ENCODE data around the gene SLC12A3.
A peak's percentile ranks its signal among the peaks of the same experiment; 100 is the strongest.
"Not testable (repeated sequence)": the region's sequence is repeated elsewhere in the genome, so short reads cannot be mapped to it uniquely, and the experiment has no call there.

The SLC12A3 gene

DNA sequence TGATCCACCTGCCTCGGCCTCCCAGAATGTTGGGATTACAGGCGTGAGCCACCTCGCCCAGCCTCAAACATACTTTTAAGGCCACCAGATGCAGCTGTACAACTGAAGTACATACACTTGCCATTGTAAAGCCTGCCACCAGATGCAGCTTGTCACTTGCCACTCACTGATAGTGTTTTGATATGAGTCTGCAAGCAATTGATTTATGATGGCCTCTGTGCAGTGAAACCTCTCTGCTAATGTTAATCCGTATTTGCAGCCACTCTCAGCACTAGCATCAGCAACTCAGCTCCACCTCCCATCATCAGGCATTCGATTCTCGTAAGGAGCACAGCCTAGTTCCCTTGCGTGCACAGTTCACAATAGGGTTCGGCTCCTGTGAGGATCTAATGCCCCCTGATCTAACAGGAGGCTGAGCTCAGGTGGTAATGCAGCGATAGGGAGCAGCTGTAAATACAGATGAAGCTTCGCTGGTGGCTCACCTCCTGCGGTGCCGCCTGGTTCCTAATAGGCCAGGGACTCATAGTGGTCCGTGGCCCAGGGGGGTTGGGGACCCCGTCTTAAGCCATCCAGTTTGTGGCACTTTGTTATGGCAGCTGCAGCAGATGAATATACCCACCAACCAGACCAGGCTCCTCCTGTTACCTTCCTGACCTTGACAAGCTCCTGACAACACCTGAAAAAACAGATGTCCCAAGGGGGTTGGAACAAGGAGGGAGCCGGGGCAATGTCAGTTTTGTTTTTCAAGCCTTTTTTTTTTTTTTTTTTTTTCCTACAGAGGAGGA, 65.7 kb downstream of the SLC12A3 start:
- TF ChIP-seq CTCF (IDR thresholded peaks at IDR 0.05; ENCODE audit: low read depth, low read length, missing control alignments) = no peak
- DNase-seq (ENCODE audit: low read depth) = no peak

GRCh38 chr16:56931271-56931891, 66.4 kb downstream of the SLC12A3 start:
- DNase-seq (ENCODE audit: low read depth) = no peak
- TF ChIP-seq CTCF (IDR thresholded peaks at IDR 0.05; ENCODE audit: low read depth, low read length, missing control alignments) = no peak
- peak overlapping the region; percentile 99 for H3K4me3 ChIP-seq (ENCODE audit: low read depth, low read length)
- in situ Hi-C loops (cut with HindIII; ENCODE audit: low sequenced_read_pairs) = loop anchor here (5.0 kb wide), 1 partner anchor 64 kb away; the partner anchor contains the start of gene SLC12A3

More for the DNA sequence above, 65.7 kb downstream of the SLC12A3 start:
- no peak overlapping the region for H3K4me3 ChIP-seq (ENCODE audit: low read depth, low read length)
- in situ Hi-C loops (cut with HindIII; ENCODE audit: low sequenced_read_pairs) = loop anchor here (5.0 kb wide), 1 partner anchor 63 kb away; the partner anchor contains the start of gene SLC12A3

- peak; percentile 89 for DNase-seq (ENCODE audit: low read depth)
- H3K4me3 ChIP-seq (ENCODE audit: low read depth, low read length) = peak within 1 kb of the TSS; percentile 99
- in situ Hi-C loops (cut with HindIII; ENCODE audit: low sequenced_read_pairs) = loop anchor here (5.0 kb wide), 1 partner anchor 65 kb away; the partner anchor contains the start of gene SLC12A3
- TF ChIP-seq CTCF (IDR thresholded peaks at IDR 0.05; ENCODE audit: low read depth, low read length, missing control alignments) = peak; percentile 6
These were observed 67.1 kb downstream of the SLC12A3 start, which contains the start of gene HERPUD1 for GRCh38 chr16:56931892-56932720. Gene HERPUD1, plus strand, starts transcription at chr16:56932142. Its CDS starts 103 bp downstream, at chr16:56932245.

GRCh38 chr16:56932721-56933619, 68.0 kb downstream of the SLC12A3 start:
- in situ Hi-C loops (cut with HindIII; ENCODE audit: low sequenced_read_pairs) = loop anchor here (5.0 kb wide), 1 partner anchor 66 kb away; the partner anchor contains the start of gene SLC12A3
- TF ChIP-seq CTCF (IDR thresholded peaks at IDR 0.05; ENCODE audit: low read depth, low read length, missing control alignments) = no peak
- H3K4me3 ChIP-seq (ENCODE audit: low read depth, low read length) = peak overlapping the region; percentile 99
- DNase-seq (ENCODE audit: low read depth) = no peak

DNA sequence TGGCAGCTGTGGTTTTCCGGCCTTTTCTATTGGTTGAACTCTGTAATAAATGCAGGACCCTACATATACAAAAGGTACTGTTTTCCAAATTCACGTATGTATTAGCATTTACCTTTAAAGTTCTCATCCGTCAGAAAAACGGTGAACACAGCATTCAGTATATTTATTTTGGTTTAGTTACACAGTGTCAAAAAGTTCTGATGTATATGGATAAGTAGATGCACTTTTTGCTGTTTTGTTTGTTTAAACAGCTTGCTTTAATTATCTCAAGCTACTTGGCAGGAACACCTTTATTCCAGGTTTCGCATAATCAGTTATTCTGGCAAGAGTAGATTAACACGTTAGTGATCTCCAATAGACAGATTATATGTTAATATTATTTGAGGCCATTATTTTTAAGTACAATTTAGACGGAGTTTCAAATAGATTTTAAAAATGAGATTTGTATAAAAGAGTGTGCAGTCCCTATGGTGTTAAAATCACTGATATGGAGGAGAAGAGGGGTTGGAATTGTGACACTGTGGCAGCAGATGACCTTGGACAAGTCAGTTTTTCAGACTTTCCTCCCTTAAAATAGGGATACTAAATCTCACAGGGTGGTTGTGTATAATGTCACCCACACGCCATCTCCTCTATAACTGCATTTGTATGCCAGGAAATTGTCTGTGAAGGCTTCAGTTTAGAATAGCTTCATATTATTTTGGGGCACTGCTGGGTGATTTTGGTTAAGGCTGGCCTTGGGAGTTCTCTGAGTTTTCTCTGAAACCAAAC, 69.0 kb downstream of the SLC12A3 start:
- no peak for DNase-seq (ENCODE audit: low read depth)
- no peak for TF ChIP-seq CTCF (IDR thresholded peaks at IDR 0.05; ENCODE audit: low read depth, low read length, missing control alignments)
- H3K4me3 ChIP-seq (ENCODE audit: low read depth, low read length) = peak overlapping the region; percentile 99
- in situ Hi-C loops (cut with HindIII; ENCODE audit: low sequenced_read_pairs) = loop anchor here (5.0 kb wide), 1 partner anchor 67 kb away; the partner anchor contains the start of gene SLC12A3

DNA sequence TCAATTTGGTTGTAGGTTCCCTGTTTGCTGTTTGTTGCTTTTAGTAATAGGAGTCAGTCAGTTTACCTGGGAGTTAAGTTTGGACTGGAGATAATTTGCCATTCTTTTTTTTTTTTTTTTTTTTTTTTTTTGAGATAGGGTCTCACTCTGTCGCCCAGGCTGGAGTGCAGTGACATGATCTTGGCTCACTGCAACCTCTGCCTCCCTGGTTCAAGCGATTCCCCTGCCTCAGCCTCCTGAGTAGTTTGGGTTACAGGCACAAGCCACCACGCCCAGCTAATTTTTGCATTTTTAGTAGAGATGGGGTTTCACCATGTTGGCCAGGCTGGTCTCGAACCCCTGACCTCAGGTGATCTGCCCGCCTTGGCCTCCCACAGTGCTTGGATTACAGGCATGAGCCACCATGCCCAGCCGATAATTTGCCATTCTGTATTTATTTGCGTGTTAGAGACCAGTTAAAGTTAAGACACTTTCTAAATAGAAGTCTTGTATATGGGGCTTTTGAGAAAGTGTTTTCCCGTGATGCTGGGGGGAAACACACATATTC, 69.7 kb downstream of the SLC12A3 start:
- not testable (repeated sequence) for DNase-seq (ENCODE audit: low read depth)
- in situ Hi-C loops (cut with HindIII; ENCODE audit: low sequenced_read_pairs) = loop anchor here (5.0 kb wide), 1 partner anchor 67 kb away; the partner anchor contains the start of gene SLC12A3
- peak overlapping the region; percentile 99 for H3K4me3 ChIP-seq (ENCODE audit: low read depth, low read length)

All from astrocyte of the cerebellum (primary cell).